HEK293 (cell line): ENCODE data around the gene HM13.

Experiments used
- CTCF ChIP-seq: fragments of 450-650 bp; formaldehyde crosslinking; IDR thresholded peaks from 2 replicates; pipeline ENCODE4 v1.5.1; 2016; ENCODE audit warnings: missing biosample characterization, missing genetic modification characterization
- GLIS2 ChIP-seq: fragments of 450-650 bp; formaldehyde crosslinking; IDR thresholded peaks from 2 replicates; pipeline ENCODE4 v1.5.1; 2016; ENCODE audit warnings: missing biosample characterization, missing genetic modification characterization
- MZF1 ChIP-seq: fragments of 450-650 bp; formaldehyde crosslinking; IDR thresholded peaks from 2 replicates; pipeline ENCODE4 v1.5.1; 2017; ENCODE audit warnings: missing biosample characterization, missing genetic modification characterization, borderline replicate concordance
- ZFP3 ChIP-seq: fragments of 450-650 bp; formaldehyde crosslinking; IDR thresholded peaks from 2 replicates; pipeline ENCODE4 v1.5.1; 2016; ENCODE audit warnings: low read depth, missing biosample characterization, missing genetic modification characterization
- ZIC2 ChIP-seq: fragments of 450-650 bp; formaldehyde crosslinking; IDR thresholded peaks from 2 replicates; pipeline ENCODE4 v1.5.1; 2016; ENCODE audit warnings: missing biosample characterization, missing genetic modification characterization
- ZNF175 ChIP-seq: fragments of 450-650 bp; formaldehyde crosslinking; IDR thresholded peaks from 2 replicates; pipeline ENCODE4 v1.5.1; 2016; ENCODE audit warnings: missing biosample characterization, missing genetic modification characterization
- ZNF311 ChIP-seq: fragments of 450-650 bp; formaldehyde crosslinking; IDR thresholded peaks from 2 replicates; pipeline ENCODE4 v1.5.1; 2017; ENCODE audit warnings: missing biosample characterization, missing genetic modification characterization, borderline replicate concordance
- ZNF362 ChIP-seq: fragments of 450-650 bp; formaldehyde crosslinking; IDR thresholded peaks from 2 replicates; pipeline ENCODE4 v1.5.1; 2016; ENCODE audit warnings: missing biosample characterization, missing genetic modification characterization
- ZNF391 ChIP-seq: fragments of 450-650 bp; formaldehyde crosslinking; IDR thresholded peaks from 2 replicates; pipeline ENCODE4 v1.5.1; 2016; ENCODE audit warnings: low read depth, missing biosample characterization, missing genetic modification characterization, borderline replicate concordance
- ZNF473 ChIP-seq: fragments of 450-650 bp; formaldehyde crosslinking; IDR thresholded peaks from 2 replicates; pipeline ENCODE4 v1.5.1; 2017; ENCODE audit warnings: missing biosample characterization, missing genetic modification characterization
- ZNF600 ChIP-seq: fragments of 450-650 bp; formaldehyde crosslinking; IDR thresholded peaks from 2 replicates; pipeline ENCODE4 v1.5.1; 2016; ENCODE audit warnings: missing biosample characterization, missing genetic modification characterization
- TF ChIP-seq, protein P1 (sequence below): fragments of 450-650 bp; formaldehyde crosslinking; IDR thresholded peaks from 2 replicates; pipeline ENCODE4 v1.5.1; 2016; ENCODE audit warnings: missing biosample characterization, missing genetic modification characterization

DNA sequence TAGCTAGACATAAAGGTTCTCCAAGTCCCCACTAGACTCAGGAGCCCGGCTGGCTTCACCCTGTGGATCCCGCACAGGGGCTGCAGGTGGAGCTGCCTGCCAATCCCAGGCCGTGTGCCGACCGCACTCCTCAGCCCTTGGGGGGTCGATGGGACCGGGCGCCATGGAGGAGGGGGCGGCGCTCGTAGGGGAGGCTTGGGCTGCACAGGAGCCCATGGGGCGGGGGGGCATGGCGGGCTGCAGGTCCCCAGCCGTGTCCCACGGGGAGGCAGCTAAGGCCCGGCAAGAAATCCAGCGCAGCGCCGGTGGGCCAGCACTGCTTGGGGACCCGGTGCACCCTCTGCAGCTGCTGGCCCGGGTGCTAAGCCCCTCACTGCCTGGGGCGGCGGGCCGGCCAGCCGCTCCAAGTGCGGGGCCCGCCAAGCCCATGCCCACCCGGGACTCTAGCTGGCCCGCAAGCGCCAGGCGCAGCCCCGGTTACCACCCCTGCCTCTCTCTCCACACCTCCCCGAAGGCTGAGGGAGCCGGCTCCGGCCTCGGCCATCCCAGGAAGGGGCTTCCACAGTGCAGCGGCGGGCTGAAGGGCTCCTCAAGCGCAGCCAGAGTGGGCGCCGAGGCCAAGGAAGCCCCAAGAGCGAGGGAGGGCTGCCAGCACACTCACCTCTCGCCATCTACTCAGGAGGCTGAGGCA lies 64.4 kb downstream of the HM13 start:
- no peak for TF ChIP-seq GLIS2
- TF ChIP-seq ZNF175 (tag by site-specific recombination), result no peak
- no peak for TF ChIP-seq ZFP3 (tag by site-specific recombination)
- no peak for TF ChIP-seq ZNF391 (tag by site-specific recombination)
- TF ChIP-seq ZIC2 (tag by site-specific recombination), result no peak
- TF ChIP-seq ZNF311 (tag by site-specific recombination), result no peak
- TF ChIP-seq MZF1 (tag by site-specific recombination), result no peak
- TF ChIP-seq CTCF, result no peak
- TF ChIP-seq ZNF362 (tag by site-specific recombination), result no peak
- no peak for TF ChIP-seq ZNF473
- TF ChIP-seq ZNF600 (tag by site-specific recombination), result no peak
- TF ChIP-seq, protein P1, sequence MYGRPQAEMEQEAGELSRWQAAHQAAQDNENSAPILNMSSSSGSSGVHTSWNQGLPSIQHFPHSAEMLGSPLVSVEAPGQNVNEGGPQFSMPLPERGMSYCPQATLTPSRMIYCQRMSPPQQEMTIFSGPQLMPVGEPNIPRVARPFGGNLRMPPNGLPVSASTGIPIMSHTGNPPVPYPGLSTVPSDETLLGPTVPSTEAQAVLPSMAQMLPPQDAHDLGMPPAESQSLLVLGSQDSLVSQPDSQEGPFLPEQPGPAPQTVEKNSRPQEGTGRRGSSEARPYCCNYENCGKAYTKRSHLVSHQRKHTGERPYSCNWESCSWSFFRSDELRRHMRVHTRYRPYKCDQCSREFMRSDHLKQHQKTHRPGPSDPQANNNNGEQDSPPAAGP (tag by site-specific recombination), result no peak
